HG03354 (cell line): ENCODE measurements around the gene MAB21L4.

Source experiments
- ATAC-seq: cut with Tn5 transposase; IDR thresholded peaks from one replicate; pipeline ENCODE4 v1.9.1; 2021; ENCODE audit warnings: mild to moderate bottlenecking; ENCODE audit not compliant: unreplicated experiment, poor library complexity, severe bottlenecking

The MAB21L4 gene

GRCh38 chr2:240885566-240885965, 10.4 kb downstream of the MAB21L4 start:
- ATAC-seq = no peak

- no peak for ATAC-seq
Observed at GRCh38 chr2:240884745-240885144, 11.2 kb downstream of the MAB21L4 start.

- no peak for ATAC-seq
Observed at GRCh38 chr2:240884221-240884620, 11.7 kb downstream of the MAB21L4 start.

GRCh38 chr2:240881913-240882312, 14.0 kb downstream of the MAB21L4 start:
- ATAC-seq = no peak

GRCh38 chr2:240879105-240879504, 16.9 kb downstream of the MAB21L4 start:
- ATAC-seq = no peak

- ATAC-seq = no peak
Observed at GRCh38 chr2:240878341-240878936, 17.5 kb downstream of the MAB21L4 start.

GRCh38 chr2:240877460-240878340, 18.3 kb downstream of the MAB21L4 start:
- no peak for ATAC-seq

- ATAC-seq = no peak
Observed at GRCh38 chr2:240876475-240877251, 19.3 kb downstream of the MAB21L4 start.

GRCh38 chr2:240876035-240876474, 19.9 kb downstream of the MAB21L4 start:
- ATAC-seq = no peak

GRCh38 chr2:240875228-240876034, 20.5 kb downstream of the MAB21L4 start:
- ATAC-seq = no peak

- no peak for ATAC-seq
Observed at GRCh38 chr2:240874715-240875227, 21.2 kb downstream of the MAB21L4 start.

- no peak for ATAC-seq
Observed at GRCh38 chr2:240873805-240874714, 21.9 kb downstream of the MAB21L4 start.

GRCh38 chr2:240873098-240873788, 22.7 kb downstream of the MAB21L4 start:
- ATAC-seq = no peak

- ATAC-seq = no peak
Observed at GRCh38 chr2:240872317-240873097, 23.4 kb downstream of the MAB21L4 start.

- no peak for ATAC-seq
Observed at GRCh38 chr2:240871071-240871958, 24.6 kb downstream of the MAB21L4 start.
